IPS-20b (cell line): ENCODE results near the gene SPNS3.

Source experiments
- H3K27ac ChIP-seq: one replicate; pipeline ENCODE4 v1.5.1; 2013; ENCODE audit warnings: low read length
- H3K27me3 ChIP-seq: 2 replicates; pipeline ENCODE4 v1.6.1; 2013; ENCODE audit warnings: mild to moderate bottlenecking, low read length, inconsistent platforms; ENCODE audit not compliant: insufficient read depth
- H3K36me3 ChIP-seq: 2 replicates; pipeline ENCODE4 v1.6.1; 2013; ENCODE audit warnings: low read depth, mild to moderate bottlenecking, inconsistent platforms, low read length, moderate library complexity; ENCODE audit not compliant: insufficient read depth
- H3K4me1 ChIP-seq: 2 replicates; pipeline ENCODE4 v1.6.1; 2013; ENCODE audit warnings: mild to moderate bottlenecking, control low read depth, inconsistent platforms, low read length, moderate library complexity; ENCODE audit not compliant: insufficient read depth
- H3K4me3 ChIP-seq: 2 replicates; pipeline ENCODE4 v1.5.1; 2013; ENCODE audit warnings: mild to moderate bottlenecking, low read length, inconsistent platforms
- H3K9ac ChIP-seq: 2 replicates; pipeline ENCODE4 v1.6.1; 2013; ENCODE audit warnings: low read depth, mild to moderate bottlenecking, inconsistent platforms, low read length, moderate library complexity
- H3K9me3 ChIP-seq: 2 replicates; pipeline ENCODE4 v1.6.1; 2013; ENCODE audit warnings: mild to moderate bottlenecking, low read depth, low read length, inconsistent platforms; ENCODE audit not compliant: insufficient read depth

Gene SPNS3

DNA sequence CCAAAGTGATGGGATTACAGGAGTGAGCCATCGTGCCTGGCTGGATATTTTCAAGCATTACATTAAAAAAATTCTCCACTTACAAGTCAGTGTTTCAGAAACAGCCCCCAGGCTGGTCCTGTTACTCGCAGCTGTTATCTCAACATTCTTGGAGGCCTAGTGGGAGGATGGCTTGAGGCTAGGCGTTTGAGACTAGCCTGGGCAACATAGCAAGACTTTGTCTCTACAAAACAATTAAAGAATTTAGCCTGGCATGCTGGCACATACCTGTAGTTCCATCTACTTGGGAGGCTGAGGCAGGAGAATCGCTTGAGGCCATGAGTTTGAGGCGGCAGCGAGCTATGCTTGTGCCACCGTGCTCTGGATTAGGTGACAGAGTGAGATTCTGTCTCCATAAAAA lies 26.5 kb upstream of the SPNS3 start:
- no peak overlapping the region for H3K4me3 ChIP-seq
- no peaks in the 10 kb centered on the region for H3K9me3 ChIP-seq
- H3K4me1 ChIP-seq = no peaks in the 10 kb centered on the region
- H3K27ac ChIP-seq = no peak overlapping the region
- H3K9ac ChIP-seq = no peak overlapping the region
- H3K27me3 ChIP-seq = no peaks in the 10 kb centered on the region
- no peaks in the 10 kb centered on the region for H3K36me3 ChIP-seq

DNA sequence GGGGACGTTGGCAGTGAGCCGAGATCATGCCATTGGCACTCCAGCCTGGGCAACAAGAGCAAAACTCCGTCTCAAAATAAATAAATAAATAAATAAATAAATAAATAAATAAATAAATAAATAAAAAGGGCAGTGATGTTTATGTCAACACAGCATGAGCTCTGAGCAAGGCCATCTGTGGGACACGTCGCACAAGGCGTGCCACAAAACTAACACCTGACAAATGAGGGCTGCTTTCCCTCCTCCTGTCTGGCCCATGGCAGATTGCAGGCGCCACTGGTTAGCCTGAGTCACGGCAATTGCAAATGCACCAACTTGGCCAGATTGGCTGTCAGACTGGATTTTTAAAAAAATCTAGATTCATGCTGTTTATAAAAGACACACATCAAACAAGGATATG lies 25.9 kb upstream of the SPNS3 start:
- Histone ChIP-seq H3K27ac (no peak overlapping the region), H3K36me3 (no peaks in the 10 kb centered on the region), H3K27me3 (no peaks in the 10 kb centered on the region), H3K9me3 (no peaks in the 10 kb centered on the region), H3K4me1 (no peaks in the 10 kb centered on the region), H3K4me3 (no peak overlapping the region), H3K9ac (no peak overlapping the region)

GRCh38 chr17:4409659-4410058 lies 24.1 kb upstream of the SPNS3 start:
- Histone ChIP-seq H3K27ac (no peak overlapping the region), H3K27me3 (no peaks in the 10 kb centered on the region)

GRCh38 chr17:4411201-4411600 lies 22.5 kb upstream of the SPNS3 start:
- H3K36me3 ChIP-seq = no peaks in the 10 kb centered on the region
- H3K9me3 ChIP-seq = no peaks in the 10 kb centered on the region
- no peak overlapping the region for H3K9ac ChIP-seq
- H3K4me3 ChIP-seq = no peak overlapping the region
- no peaks in the 10 kb centered on the region for H3K4me1 ChIP-seq
- H3K27me3 ChIP-seq = no peaks in the 10 kb centered on the region
- H3K27ac ChIP-seq = no peak overlapping the region

More at GRCh38 chr17:4409659-4410058, 24.1 kb upstream of the SPNS3 start:
- H3K4me1 ChIP-seq = no peaks in the 10 kb centered on the region
- no peaks in the 10 kb centered on the region for H3K9me3 ChIP-seq
- no peaks in the 10 kb centered on the region for H3K36me3 ChIP-seq
- no peak overlapping the region for H3K4me3 ChIP-seq
- H3K9ac ChIP-seq = no peak overlapping the region

- Histone ChIP-seq H3K27ac (no peak overlapping the region), H3K27me3 (no peaks in the 10 kb centered on the region), H3K9ac (no peak overlapping the region; the same call in 1 of the 2 replicates), H3K9me3 (no peaks in the 10 kb centered on the region), H3K36me3 (no peaks in the 10 kb centered on the region), H3K4me3 (no peak overlapping the region; the same call in 1 of the 2 replicates), H3K4me1 (no peaks in the 10 kb centered on the region)
Measured at GRCh38 chr17:4412933-4413831, 20.6 kb upstream of the SPNS3 start.

GRCh38 chr17:4417129-4417667 lies 16.5 kb upstream of the SPNS3 start:
- H3K4me1 ChIP-seq = no peaks in the 10 kb centered on the region
- no peak overlapping the region for H3K27ac ChIP-seq
- H3K36me3 ChIP-seq = no peaks in the 10 kb centered on the region
- no peaks in the 10 kb centered on the region for H3K27me3 ChIP-seq
- no peak overlapping the region for H3K4me3 ChIP-seq
- no peak overlapping the region for H3K9ac ChIP-seq
- no peaks in the 10 kb centered on the region for H3K9me3 ChIP-seq

DNA sequence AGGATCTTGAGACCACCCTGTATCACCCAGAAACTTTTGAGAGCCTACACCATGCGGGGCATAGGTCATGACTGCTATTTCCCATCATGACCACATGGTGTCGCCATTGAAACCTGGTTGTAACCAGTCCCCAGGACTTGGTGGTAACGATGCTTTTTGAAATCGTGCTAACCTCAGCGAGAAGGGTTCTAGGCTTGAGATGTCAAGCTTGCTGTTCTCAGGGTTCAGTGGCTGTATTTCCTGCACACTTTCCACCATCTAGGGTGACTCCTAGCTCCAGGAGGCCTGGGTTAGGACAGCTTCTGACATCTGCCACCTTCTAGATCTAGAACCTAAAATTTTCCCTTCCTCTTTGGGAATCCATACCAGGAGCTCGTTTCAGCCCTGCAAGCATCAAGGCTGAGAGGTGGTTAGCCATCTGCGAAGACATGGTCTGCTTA lies 13.0 kb upstream of the SPNS3 start:
- no peaks in the 10 kb centered on the region for H3K36me3 ChIP-seq
- H3K27ac ChIP-seq = no peak overlapping the region
- no peaks in the 10 kb centered on the region for H3K4me1 ChIP-seq
- no peak overlapping the region for H3K4me3 ChIP-seq
- H3K27me3 ChIP-seq = no peaks in the 10 kb centered on the region
- H3K9me3 ChIP-seq = no peaks in the 10 kb centered on the region
- no peak overlapping the region for H3K9ac ChIP-seq

DNA sequence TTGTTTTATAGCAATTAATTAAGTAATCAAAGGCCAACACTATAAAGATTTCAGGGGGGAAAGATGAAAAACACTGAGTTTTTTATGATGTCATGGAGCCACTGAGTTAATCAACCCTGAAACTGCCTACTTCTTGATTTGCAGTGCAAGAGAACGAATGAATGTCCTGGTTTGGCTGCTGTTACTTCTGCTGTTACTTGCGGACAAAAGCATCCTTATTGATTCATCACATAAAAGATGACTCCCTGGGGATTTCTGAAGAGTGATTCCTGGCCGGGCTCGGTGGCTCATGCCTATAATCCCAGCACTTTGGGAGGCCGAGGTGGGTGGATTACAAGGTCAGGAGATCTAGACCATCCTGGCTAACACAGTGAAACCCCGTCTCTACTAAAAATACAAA lies 10.9 kb upstream of the SPNS3 start:
- H3K27ac ChIP-seq = no peak overlapping the region
- H3K9ac ChIP-seq = no peak overlapping the region
- no peaks in the 10 kb centered on the region for H3K9me3 ChIP-seq
- no peak overlapping the region for H3K4me3 ChIP-seq
- no peaks in the 10 kb centered on the region for H3K36me3 ChIP-seq
- no peaks in the 10 kb centered on the region for H3K27me3 ChIP-seq
- H3K4me1 ChIP-seq = no peaks in the 10 kb centered on the region

- Histone ChIP-seq H3K9ac (no peak overlapping the region), H3K4me1 (no peaks in the 10 kb centered on the region), H3K4me3 (no peak overlapping the region), H3K27ac (no peak overlapping the region), H3K9me3 (no peaks in the 10 kb centered on the region), H3K27me3 (no peaks in the 10 kb centered on the region), H3K36me3 (no peaks in the 10 kb centered on the region)
Measured at GRCh38 chr17:4425398-4425797, 8.3 kb upstream of the SPNS3 start.

DNA sequence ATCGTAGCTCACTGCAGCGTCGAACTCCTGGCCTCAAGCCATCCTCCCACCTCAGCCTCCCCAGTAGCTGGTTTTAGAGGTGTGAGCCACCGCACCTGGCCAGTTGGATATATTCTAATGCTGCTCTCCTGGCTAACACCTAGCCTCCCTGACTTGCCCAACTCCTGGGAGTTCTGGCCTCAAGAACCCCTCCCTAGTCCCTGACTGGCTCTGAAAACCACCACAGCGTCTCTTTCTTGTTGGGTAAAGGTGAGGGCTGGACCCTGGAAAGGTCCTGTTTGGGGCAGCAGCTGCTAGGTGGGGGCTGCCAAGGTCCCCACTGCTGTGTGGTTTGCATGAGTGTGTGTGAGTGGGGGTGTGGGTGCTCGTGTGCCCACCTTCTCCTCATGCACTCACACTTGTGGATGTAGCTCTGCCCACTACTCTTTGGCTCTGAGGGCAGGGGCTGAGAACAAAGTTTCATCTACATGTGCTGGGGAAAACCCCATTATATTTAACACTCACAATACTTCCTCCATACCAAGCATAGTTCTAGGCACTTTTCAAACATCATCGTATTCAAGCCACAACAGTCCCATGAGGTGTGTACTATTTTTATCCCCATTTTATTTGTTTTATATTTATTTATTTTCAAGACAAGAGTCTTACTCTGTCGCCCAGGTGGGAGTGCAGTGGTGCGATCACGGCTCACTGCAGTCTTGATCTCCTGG lies 7.1 kb upstream of the SPNS3 start:
- no peaks in the 10 kb centered on the region for H3K36me3 ChIP-seq
- H3K27ac ChIP-seq = no peak overlapping the region
- no peak overlapping the region for H3K4me3 ChIP-seq
- no peaks in the 10 kb centered on the region for H3K27me3 ChIP-seq
- no peaks in the 10 kb centered on the region for H3K4me1 ChIP-seq
- H3K9ac ChIP-seq = no peak overlapping the region
- no peaks in the 10 kb centered on the region for H3K9me3 ChIP-seq

DNA sequence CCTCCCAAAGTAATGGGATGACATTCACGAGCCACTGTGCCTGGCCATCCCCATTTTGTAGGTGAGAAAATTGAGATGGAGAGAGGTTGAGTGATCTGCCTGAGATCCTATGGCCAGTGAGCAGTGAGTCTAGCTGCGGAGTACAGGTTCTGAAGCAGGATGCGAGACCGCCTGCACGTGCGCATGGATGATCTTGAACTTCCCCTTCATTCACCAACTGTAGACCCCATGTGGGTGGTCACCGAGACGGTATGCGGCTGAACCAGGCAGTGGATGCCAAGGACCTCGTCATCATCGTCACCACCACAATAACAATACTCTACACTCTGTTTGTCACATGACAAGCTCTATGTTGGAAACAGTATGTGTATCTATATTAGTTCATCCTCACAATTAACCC lies 6.2 kb upstream of the SPNS3 start:
- Histone ChIP-seq H3K27ac (no peak overlapping the region), H3K36me3 (no peaks in the 10 kb centered on the region), H3K27me3 (no peaks in the 10 kb centered on the region), H3K4me1 (no peaks in the 10 kb centered on the region), H3K9ac (no peak overlapping the region), H3K9me3 (no peaks in the 10 kb centered on the region), H3K4me3 (no peak overlapping the region)

- Histone ChIP-seq H3K27ac (no peak overlapping the region), H3K4me3 (no peak overlapping the region), H3K4me1 (no peaks in the 10 kb centered on the region)
Measured at GRCh38 chr17:4436381-4436780, 2.6 kb downstream of the SPNS3 start.

More at GRCh38 chr17:4436381-4436780, 2.6 kb downstream of the SPNS3 start:
- H3K36me3 ChIP-seq = no peaks in the 10 kb centered on the region
- no peak overlapping the region for H3K9ac ChIP-seq
- H3K27me3 ChIP-seq = no peaks in the 10 kb centered on the region
- H3K9me3 ChIP-seq = no peaks in the 10 kb centered on the region
